DND-41 (cell line): Measurements from ENCODE around the gene PRKAB1.

Source experiments
- ATAC-seq: fragments of 200-7000 bp; cut with Tn5 transposase; 3 replicates; pipeline ENCODE4 v1.9.1; 2021; ENCODE audit warnings: low read depth; ENCODE audit not compliant: insufficient read depth
- DNase-seq: peaks from one replicate; pipeline ENCODE4 v3.0.0-alpha.2; 2020
- H2AFZ ChIP-seq: 2 replicates; pipeline ENCODE4 v1.6.0; 2012; ENCODE audit warnings: low read depth, low read length
- H3K27ac ChIP-seq: 2 replicates; pipeline ENCODE4 v1.5.1; 2012; ENCODE audit warnings: low read length, inconsistent platforms
- H3K27me3 ChIP-seq: fragments of 200-600 bp; sonication (generic); 2 replicates; pipeline ENCODE4 v1.6.0; 2012; ENCODE audit warnings: low read length, mild to moderate bottlenecking, inconsistent platforms; ENCODE audit not compliant: insufficient read depth, poor library complexity
- H3K36me3 ChIP-seq: 2 replicates; pipeline ENCODE4 v1.5.1; 2012; ENCODE audit warnings: low read length, inconsistent platforms; ENCODE audit not compliant: insufficient read depth
- H3K4me1 ChIP-seq: 2 replicates; pipeline ENCODE4 v1.5.1; 2012; ENCODE audit warnings: mild to moderate bottlenecking, low read length; ENCODE audit not compliant: insufficient read depth
- H3K4me2 ChIP-seq: 2 replicates; pipeline ENCODE4 v1.6.0; 2012; ENCODE audit warnings: mild to moderate bottlenecking, moderate library complexity, low read length, inconsistent platforms; ENCODE audit not compliant: insufficient read depth
- H3K4me3 ChIP-seq, 2 experiments: fragments of 200-600 bp in 1 of 2; shearing (Covaris generic) in 1 of 2; 2 replicates each; pipeline ENCODE4 v1.5.1; 2012 to 2016; ENCODE audit warnings: inconsistent platforms in 2 of 2, low read length in 2 of 2, mild to moderate bottlenecking in 2 of 2, low read depth in 1 of 2, moderate library complexity in 1 of 2
- H3K79me2 ChIP-seq: 2 replicates; pipeline ENCODE4 v1.6.0; 2012; ENCODE audit warnings: low read length, inconsistent platforms; ENCODE audit not compliant: insufficient read depth
- H3K9ac ChIP-seq: 2 replicates; pipeline ENCODE4 v1.6.0; 2012; ENCODE audit warnings: low read depth, mild to moderate bottlenecking, inconsistent platforms, low read length, moderate library complexity
- H3K9me3 ChIP-seq: 2 replicates; pipeline ENCODE4 v1.5.1; 2012; ENCODE audit warnings: low read length, moderate library complexity, mild to moderate bottlenecking, inconsistent platforms; ENCODE audit not compliant: insufficient read depth, severe bottlenecking
- H4K20me1 ChIP-seq: 2 replicates; pipeline ENCODE4 v1.6.0; 2012; ENCODE audit warnings: low read length; ENCODE audit not compliant: insufficient read depth
- EZH2 ChIP-seq: IDR thresholded peaks from 3 replicates; pipeline ENCODE4 v1.6.1; 2012; ENCODE audit warnings: borderline replicate concordance, low read depth, mild to moderate bottlenecking, moderate library complexity, low read length, inconsistent platforms; ENCODE audit not compliant: severe bottlenecking
- TF ChIP-seq, protein P1 (sequence below): IDR thresholded peaks from 2 replicates; pipeline ENCODE4 v1.5.1; 2012; ENCODE audit warnings: borderline replicate concordance, low read length, moderate library complexity, mild to moderate bottlenecking; ENCODE audit not compliant: poor library complexity, severe bottlenecking; ENCODE audit errors: extremely low read depth

The PRKAB1 gene

DNA sequence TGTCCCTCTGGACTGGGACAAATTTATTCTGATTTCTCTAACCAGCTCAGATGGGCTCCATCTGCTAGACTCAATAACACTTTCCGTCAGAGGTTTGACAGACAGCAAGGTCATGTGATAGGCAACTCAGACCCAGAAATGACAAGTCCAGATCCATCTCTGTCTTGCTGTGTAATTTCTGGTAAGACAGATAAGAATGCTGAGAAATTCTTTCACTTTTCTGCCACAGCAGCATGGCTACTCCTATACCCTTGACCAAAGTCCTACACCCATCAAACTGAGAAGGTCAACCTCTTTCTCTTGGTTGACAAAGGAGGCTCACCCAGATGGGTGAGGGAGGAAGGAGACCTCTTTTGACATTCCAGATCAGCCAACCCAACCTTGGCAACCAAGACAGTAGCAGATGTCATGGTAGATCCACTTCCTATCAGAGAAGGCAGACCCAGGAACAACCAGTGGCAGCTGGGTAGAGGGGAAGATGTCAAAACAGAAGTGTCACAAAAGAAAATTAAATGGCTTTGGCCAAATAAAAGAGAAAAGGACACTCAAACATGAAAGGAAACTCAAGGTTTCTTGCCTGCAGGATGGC is 36.9 kb upstream of the PRKAB1 start:
- H3K9me3 ChIP-seq: no peaks in the 10 kb centered on the region
- no peaks in the 10 kb centered on the region for H3K79me2 ChIP-seq
- TF ChIP-seq, protein P1, sequence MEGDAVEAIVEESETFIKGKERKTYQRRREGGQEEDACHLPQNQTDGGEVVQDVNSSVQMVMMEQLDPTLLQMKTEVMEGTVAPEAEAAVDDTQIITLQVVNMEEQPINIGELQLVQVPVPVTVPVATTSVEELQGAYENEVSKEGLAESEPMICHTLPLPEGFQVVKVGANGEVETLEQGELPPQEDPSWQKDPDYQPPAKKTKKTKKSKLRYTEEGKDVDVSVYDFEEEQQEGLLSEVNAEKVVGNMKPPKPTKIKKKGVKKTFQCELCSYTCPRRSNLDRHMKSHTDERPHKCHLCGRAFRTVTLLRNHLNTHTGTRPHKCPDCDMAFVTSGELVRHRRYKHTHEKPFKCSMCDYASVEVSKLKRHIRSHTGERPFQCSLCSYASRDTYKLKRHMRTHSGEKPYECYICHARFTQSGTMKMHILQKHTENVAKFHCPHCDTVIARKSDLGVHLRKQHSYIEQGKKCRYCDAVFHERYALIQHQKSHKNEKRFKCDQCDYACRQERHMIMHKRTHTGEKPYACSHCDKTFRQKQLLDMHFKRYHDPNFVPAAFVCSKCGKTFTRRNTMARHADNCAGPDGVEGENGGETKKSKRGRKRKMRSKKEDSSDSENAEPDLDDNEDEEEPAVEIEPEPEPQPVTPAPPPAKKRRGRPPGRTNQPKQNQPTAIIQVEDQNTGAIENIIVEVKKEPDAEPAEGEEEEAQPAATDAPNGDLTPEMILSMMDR: no peak
- no peak for TF ChIP-seq EZH2
- no peak overlapping the region for H3K4me3 ChIP-seq
- no peaks in the 10 kb centered on the region for H3K36me3 ChIP-seq
- H3K9ac ChIP-seq: no peak overlapping the region
- peaks cover 4% of the 10 kb centered on the region for H3K27me3 ChIP-seq
- ATAC-seq (no peak), DNase-seq (no peak)
- H2AFZ ChIP-seq: no peak overlapping the region
- H3K4me1 ChIP-seq: no peaks in the 10 kb centered on the region
- no peaks in the 10 kb centered on the region for H4K20me1 ChIP-seq
- H3K4me2 ChIP-seq: no peak overlapping the region
- no peak overlapping the region for H3K27ac ChIP-seq

DNA sequence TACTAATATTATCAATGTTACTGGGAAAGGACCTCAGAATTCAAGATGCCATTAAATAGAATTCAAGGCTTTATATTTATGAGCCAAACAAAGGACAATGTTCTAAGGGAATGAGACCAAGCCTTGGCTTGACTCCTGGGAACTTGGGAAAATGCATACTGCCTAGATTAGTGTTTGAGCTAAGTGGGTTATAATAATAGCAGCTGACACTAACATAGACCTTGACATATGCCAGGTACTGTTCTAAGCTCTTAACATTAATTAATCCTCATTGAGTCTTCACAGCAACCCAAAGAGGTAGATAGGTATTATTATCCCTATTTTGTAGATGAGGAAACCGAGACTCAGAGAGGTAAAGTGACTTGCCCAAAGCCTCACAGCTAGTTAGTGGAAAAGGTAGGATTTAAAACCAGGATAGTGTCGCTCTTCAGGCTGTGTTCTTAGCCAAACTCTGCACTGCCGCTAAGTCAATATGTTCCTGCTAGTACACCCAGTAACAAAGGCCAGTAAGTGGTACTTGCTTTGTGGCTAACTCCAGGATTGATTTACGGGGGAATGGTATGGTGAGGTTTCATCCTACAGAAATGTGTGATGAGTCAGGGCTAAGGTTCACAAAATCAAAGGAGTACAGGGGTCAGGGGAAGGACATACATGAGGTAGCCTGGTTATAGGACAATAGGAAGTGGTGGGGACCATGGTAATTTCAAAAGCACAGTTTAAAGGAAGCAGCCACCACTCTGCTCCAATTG is 35.8 kb upstream of the PRKAB1 start:
- Histone ChIP-seq H3K4me1 (no peaks in the 10 kb centered on the region), H3K4me3 (no peak overlapping the region), H3K9me3 (no peaks in the 10 kb centered on the region), H3K79me2 (no peaks in the 10 kb centered on the region), H4K20me1 (no peaks in the 10 kb centered on the region), H3K4me2 (no peak overlapping the region), H2AFZ (no peak overlapping the region), H3K27ac (no peak overlapping the region), H3K27me3 (peaks cover 4% of the 10 kb centered on the region), H3K36me3 (no peaks in the 10 kb centered on the region), H3K9ac (no peak overlapping the region)
- ATAC-seq: no peak
- TF ChIP-seq EZH2: no peak
- TF ChIP-seq, protein P1: no peak
- DNase-seq: no peak

DNA sequence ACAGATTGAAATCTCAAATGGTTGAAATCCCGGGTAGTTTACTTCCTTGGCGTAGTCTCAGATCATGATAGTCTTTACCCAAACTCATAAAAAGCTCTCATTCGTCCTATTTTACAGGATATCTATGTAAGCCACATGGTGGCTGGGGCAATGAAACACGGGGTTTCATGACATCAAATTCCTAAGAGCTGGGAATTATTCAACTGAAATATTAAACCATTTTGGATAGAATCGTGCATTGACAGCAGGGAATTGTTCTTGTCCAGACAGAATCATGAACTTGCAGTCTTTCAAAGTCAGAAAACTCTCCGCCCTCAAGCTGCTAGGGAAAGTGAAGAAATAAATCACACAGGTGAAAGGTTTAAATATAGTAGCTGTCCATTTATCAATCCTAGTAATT is 33.2 kb upstream of the PRKAB1 start:
- H2AFZ ChIP-seq: no peak overlapping the region
- TF ChIP-seq EZH2: no peak
- TF ChIP-seq, protein P1: no peak

More for the DNA sequence above, 33.2 kb upstream of the PRKAB1 start:
- Histone ChIP-seq H3K27me3 (peaks cover 4% of the 10 kb centered on the region), H3K4me2 (no peak overlapping the region), H3K36me3 (no peaks in the 10 kb centered on the region), H3K79me2 (no peaks in the 10 kb centered on the region), H3K4me1 (no peaks in the 10 kb centered on the region), H3K4me3 (no peak overlapping the region), H4K20me1 (no peaks in the 10 kb centered on the region), H3K9me3 (no peaks in the 10 kb centered on the region), H3K27ac (no peak overlapping the region), H3K9ac (no peak overlapping the region)
- no peak for DNase-seq
- ATAC-seq: no peak
